ENCODE data around the gene TPST1. TPM values are rescaled to one million over a fixed set of nuclear protein-coding genes. Genes with fewer than 3 reads are reported as not detected.
A peak's percentile ranks its signal among the peaks of the same experiment; 100 is the strongest.

Gene TPST1
- total RNA-seq, 1 donor from 2014 or later, result 29.6 TPM

DNA sequence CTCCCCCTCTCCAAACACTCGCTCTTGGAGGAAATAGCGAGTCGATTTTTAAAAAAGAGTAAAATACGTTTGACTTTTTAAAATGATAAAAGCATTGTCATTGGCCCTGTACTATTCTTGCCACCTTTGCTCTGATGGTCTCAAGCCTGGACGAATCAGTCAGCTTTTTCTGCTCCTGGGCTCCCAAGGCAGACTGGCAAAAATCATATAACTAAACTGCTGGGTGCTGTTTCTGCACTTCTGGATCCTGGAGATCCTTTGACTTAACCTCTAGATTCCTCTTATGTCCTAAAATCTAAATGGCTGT lies 1.8 kb downstream of the TPST1 start:
- Mint-ChIP-seq H3K27ac (no peak overlapping the region), H3K4me3 (ENCODE audit: low read depth) (peak overlapping the region; percentile 98), H3K27me3 (no peaks in the 10 kb centered on the region), H3K36me3 (ENCODE audit: insufficient read depth) (peaks cover 5% of the 10 kb centered on the region), H3K4me1 (ENCODE audit: low read depth) (peaks cover 21% of the 10 kb centered on the region), H3K9me3 (ENCODE audit: low read depth) (no peaks in the 10 kb centered on the region)
- TF ChIP-seq CTCF (IDR thresholded peaks at IDR 0.05; ENCODE audit: unreplicated experiment), result no peak
- no peak for DNase-seq (ENCODE audit: low spot score, unreplicated experiment)

DNA sequence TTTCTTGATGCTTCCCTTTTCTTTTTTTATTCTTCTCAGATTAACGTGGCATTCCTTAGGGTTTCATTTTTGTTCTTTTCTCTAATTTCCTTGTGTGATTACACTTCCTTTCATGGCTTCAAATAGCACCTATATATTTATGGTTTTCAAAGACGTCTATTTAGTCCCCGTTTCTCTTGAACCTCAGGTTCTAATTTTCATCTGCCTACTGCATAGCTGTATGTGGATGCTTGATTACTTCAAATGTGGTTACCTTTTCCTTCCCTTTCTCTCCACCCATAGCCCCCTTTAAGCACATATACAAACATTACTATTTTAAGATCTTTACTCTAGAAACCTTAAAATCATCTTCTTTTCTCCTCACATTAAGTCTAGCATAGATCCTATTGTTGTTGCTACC lies 2.4 kb downstream of the TPST1 start:
- Mint-ChIP-seq H3K4me1 (ENCODE audit: low read depth) (peaks cover 21% of the 10 kb centered on the region), H3K36me3 (ENCODE audit: insufficient read depth) (peaks cover 5% of the 10 kb centered on the region), H3K4me3 (ENCODE audit: low read depth) (peak overlapping the region; percentile 98), H3K27ac (no peak overlapping the region), H3K9me3 (ENCODE audit: low read depth) (no peaks in the 10 kb centered on the region), H3K27me3 (no peaks in the 10 kb centered on the region)
- no peak for TF ChIP-seq CTCF (IDR thresholded peaks at IDR 0.05; ENCODE audit: unreplicated experiment)
- DNase-seq (ENCODE audit: low spot score, unreplicated experiment), result no peak

DNA sequence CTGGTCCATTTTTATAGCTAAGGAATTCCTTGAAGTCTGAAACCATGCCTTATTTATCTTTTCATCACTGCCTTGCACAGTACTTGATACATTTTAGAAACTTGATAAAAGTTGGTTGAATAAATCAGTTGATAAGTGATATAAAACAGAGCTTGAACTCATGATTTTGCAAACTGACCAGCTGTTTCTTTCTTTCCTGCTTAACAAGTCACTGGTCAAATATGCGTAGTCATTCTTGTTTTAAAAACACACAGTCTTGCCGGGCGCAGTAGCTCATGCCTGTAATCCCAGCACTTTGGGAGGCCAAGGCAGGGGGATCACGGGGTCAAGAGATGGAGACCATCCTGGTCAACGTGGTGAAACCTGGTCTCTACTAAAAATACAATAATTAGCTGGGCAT lies 6.3 kb downstream of the TPST1 start:
- DNase-seq (ENCODE audit: low spot score, unreplicated experiment), result no peak
- Mint-ChIP-seq H3K27me3 (no peaks in the 10 kb centered on the region), H3K4me3 (ENCODE audit: low read depth) (no peak overlapping the region), H3K36me3 (ENCODE audit: insufficient read depth) (peaks cover 12% of the 10 kb centered on the region), H3K9me3 (ENCODE audit: low read depth) (no peaks in the 10 kb centered on the region), H3K4me1 (ENCODE audit: low read depth) (peaks cover 10% of the 10 kb centered on the region), H3K27ac (no peak overlapping the region)
- no peak for TF ChIP-seq CTCF (IDR thresholded peaks at IDR 0.05; ENCODE audit: unreplicated experiment)

DNA sequence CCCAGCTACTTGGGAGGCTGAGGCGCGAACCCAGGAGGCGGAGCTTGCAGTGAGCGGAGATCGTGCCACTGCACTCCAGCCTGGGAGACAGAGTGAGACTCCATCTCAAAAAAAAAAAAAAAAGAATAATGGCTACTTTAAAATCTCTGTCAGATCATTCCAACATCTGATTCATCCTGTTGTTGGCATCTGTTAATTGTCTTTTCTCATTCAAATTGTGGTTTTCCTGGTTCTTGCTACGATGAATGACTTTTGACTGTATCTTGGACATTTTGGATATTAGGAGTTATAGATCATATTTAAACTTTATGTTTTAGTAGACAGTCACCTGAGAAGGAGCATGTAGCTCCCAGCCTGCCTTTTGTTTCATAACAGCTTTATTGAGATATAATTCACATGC lies 8.5 kb downstream of the TPST1 start:
- Mint-ChIP-seq H3K27ac (no peak overlapping the region), H3K4me3 (ENCODE audit: low read depth) (no peak overlapping the region)
- no peak for TF ChIP-seq CTCF (IDR thresholded peaks at IDR 0.05; ENCODE audit: unreplicated experiment)

DNA sequence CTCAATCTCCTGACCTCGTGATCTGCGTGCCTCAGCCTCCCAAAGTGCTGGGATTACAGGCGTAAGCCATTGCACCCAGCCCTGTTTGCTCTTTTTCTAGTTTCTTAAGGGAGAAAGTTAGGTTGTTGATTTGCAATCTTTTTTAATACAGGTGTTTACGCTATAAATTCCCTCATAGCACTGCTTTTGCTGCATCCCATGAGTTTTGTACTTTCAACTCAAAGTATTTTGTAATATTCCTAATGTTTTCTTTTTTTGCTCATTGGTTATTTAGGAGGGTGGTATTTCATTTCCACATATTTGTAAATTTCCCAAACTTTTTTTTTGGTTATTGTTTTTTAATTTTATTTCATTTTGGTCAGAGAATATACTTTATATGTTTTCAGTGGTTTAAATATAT lies 11.6 kb downstream of the TPST1 start:
- TF ChIP-seq CTCF (IDR thresholded peaks at IDR 0.05; ENCODE audit: unreplicated experiment), result no peak
- peaks cover 10% of the 10 kb centered on the region for H3K4me1 Mint-ChIP-seq (ENCODE audit: low read depth)
- H3K27ac Mint-ChIP-seq, result no peak overlapping the region
- DNase-seq (ENCODE audit: low spot score, unreplicated experiment), result no peak
- no peak overlapping the region for H3K4me3 Mint-ChIP-seq (ENCODE audit: low read depth)
- no peaks in the 10 kb centered on the region for H3K27me3 Mint-ChIP-seq
- peaks cover 10% of the 10 kb centered on the region for H3K36me3 Mint-ChIP-seq (ENCODE audit: insufficient read depth)
- H3K9me3 Mint-ChIP-seq (ENCODE audit: low read depth), result no peaks in the 10 kb centered on the region

More for the DNA sequence above, 8.5 kb downstream of the TPST1 start:
- Mint-ChIP-seq H3K4me1 (ENCODE audit: low read depth) (no peaks in the 10 kb centered on the region), H3K27me3 (no peaks in the 10 kb centered on the region), H3K36me3 (ENCODE audit: insufficient read depth) (peaks cover 15% of the 10 kb centered on the region), H3K9me3 (ENCODE audit: low read depth) (no peaks in the 10 kb centered on the region)
- DNase-seq (ENCODE audit: low spot score, unreplicated experiment), result no peak
